ENCODE measurements around the gene PIP5K1C. TPM values are rescaled to one million over a fixed set of nuclear protein-coding genes. Genes with fewer than 3 reads are reported as not detected.

Gene PIP5K1C
- total RNA-seq, 1 experiment from 2014 or later, result 4.9 TPM

DNA sequence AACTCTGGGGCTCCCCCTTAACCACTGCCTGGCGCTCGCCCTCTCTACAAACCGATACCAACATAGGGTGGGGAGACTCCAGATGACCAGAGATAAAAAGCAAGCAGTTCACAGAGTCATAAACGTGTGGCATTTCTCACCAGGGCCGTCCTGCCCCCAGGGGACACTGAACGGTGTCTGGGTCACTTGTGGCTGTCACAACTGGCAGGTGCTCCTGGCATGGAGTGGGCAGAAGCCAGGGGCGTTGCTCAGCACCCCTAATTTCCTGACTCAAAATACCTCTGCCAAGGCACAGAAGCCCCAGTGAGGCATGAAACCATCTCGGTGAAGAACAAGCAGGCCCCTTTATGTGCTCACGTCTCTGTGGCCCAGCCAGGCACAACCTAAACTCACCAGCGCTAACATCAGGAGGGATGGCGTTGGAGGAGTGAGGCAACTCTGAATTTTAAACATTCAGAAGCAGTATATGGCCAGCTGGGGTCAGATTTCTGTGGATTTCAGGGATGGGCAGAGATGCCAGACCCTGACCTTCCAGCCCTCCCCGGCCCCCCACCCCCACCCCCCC, 1.8 kb downstream of the PIP5K1C start:
- no peak for DNase-seq (ENCODE audit: low read depth, low spot score)
- in situ Hi-C loops (cut with HindIII; ENCODE audit: low pct_unique_long_range_greater_than_20kb, low sequenced_read_pairs), result no loop called here

DNA sequence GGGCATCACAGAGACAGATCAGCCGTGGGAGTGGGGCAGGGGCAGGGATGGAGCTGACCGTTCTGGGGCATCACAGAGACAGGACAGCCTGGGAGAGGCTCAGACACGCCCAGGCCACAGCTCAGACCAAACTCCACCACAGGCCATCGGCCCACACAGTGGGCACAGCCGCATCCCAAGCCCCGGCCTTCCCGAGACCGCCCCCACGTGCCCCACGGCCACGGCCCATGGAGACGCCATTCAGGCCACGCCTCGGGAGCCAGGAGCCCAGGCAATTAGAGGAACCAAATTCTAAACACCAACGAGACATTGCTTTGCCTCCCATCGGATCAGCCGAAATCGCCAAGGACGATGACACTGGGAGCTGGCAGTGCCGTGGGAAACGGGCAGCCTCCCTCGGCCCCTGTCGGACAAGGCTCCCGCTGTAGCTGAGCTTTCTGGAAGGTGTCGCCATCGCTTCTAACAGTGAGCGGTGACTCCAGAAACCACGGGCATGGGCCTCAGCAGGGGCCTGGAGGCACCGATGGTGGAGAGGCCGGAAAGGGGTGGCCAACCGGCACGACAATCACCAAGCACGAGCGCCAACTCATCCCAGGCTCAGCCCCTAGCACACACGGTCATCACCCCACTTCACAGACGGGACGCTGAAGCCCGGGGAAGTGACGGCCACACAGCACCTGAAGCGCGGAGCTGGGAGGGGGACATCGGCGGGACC, 2.4 kb downstream of the PIP5K1C start:
- in situ Hi-C loops (cut with HindIII; ENCODE audit: low pct_unique_long_range_greater_than_20kb, low sequenced_read_pairs), result no loop called here
- DNase-seq (ENCODE audit: low read depth, low spot score), result no peak

DNA sequence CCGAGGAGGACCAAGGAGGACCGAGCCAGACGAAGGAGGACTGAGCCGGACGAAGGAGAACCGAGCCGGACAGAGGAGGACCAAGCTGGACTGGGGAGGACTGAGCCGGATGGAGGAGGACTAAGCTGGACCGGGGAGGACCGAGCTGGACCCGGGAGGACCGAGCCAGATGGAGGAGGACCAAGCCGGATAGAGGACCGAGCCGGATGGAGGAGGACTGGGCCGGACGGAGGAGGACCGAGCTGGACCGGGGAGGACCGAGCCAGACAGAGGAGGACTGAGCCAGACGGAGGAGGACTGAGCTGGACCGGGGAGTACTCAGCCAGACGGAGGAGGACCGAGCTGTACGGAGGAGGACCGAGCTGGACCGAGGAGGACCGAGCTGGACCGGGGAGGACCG, 3.2 kb downstream of the PIP5K1C start:
- in situ Hi-C loops (cut with HindIII; ENCODE audit: low pct_unique_long_range_greater_than_20kb, low sequenced_read_pairs), result no loop called here
- no peak for DNase-seq (ENCODE audit: low read depth, low spot score)

DNA sequence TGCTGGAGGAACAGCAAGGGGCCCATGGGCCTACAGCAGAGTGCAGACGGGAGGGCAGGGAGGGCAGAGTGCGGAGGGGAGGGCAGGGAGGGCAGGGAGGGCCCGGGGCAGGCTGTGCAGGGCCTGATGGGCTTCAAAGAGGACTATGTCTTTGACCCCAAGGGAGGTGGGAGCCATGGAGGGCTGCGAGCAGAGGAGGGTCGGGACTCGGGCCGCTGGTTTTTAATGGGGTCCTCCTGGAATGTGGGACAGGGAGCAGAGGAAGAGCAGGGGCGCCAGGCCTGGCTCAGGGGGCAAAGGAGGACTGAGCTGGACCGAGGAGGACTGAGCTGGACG, 3.6 kb downstream of the PIP5K1C start:
- in situ Hi-C loops (cut with HindIII; ENCODE audit: low pct_unique_long_range_greater_than_20kb, low sequenced_read_pairs), result no loop called here
- no peak for DNase-seq (ENCODE audit: low read depth, low spot score)

DNA sequence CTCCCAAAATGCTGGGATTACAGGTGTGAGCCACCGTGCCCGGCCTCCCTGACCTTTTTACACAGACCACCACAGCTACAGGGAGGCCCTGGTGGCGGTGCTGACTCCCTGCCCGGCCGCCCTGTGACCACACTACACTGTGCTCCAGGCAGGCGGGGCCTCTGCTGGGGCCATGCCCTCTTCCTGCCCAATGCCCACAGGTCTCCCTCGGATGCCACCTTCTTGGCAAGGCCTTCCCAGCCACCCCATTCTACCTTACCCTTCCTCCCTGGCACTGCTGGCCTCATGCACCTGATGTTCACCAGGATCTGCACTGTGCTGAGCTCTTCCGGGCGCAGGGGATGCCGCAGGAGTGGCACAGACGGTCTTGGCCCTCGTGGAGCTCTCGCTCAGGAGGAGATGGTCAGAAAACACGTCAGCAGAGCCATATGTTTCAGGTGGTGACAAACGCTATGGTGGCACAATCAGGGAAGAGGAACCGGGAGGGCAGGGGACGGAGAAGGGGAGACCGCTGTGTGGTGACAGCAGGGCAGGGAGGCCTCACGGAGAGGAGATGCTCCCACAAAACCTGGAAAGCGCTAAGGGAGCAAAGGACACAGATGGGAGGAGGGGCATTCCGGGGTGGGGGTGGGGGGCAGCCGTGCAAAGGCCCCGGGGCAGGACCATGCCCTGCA, 4.1 kb downstream of the PIP5K1C start:
- in situ Hi-C loops (cut with HindIII; ENCODE audit: low pct_unique_long_range_greater_than_20kb, low sequenced_read_pairs), result no loop called here
- no peak for DNase-seq (ENCODE audit: low read depth, low spot score)

DNA sequence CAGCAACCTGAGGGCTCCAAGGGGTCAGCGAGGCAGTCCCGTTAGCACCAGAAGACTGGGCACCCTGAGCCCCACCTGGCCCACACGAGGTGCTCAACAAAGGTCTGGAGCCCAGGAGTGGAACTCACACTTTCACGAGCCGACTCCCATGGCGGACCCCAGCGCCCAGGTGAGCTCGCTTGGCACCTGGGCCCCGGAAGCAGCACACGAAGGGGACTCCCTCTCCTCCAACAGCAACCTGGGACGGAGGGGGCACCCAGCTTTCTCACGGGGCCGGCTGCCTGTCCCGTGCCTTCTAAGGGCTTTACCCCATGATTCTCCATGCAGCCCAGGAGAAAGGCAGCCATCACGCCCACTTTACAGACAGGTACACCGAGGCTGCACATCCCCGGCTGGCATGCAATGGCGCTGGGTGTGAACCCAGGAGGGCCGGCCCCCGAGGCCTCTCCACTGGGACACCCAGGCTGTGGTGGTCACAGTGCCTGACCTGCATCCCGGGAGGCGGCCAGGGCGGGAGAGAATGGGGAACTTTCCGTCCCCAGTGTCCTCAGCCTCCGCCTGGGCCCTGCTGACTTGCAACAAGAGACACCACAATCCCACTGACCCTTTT, 5.0 kb downstream of the PIP5K1C start:
- in situ Hi-C loops (cut with HindIII; ENCODE audit: low pct_unique_long_range_greater_than_20kb, low sequenced_read_pairs), result no loop called here
- no peak for DNase-seq (ENCODE audit: low read depth, low spot score)

DNA sequence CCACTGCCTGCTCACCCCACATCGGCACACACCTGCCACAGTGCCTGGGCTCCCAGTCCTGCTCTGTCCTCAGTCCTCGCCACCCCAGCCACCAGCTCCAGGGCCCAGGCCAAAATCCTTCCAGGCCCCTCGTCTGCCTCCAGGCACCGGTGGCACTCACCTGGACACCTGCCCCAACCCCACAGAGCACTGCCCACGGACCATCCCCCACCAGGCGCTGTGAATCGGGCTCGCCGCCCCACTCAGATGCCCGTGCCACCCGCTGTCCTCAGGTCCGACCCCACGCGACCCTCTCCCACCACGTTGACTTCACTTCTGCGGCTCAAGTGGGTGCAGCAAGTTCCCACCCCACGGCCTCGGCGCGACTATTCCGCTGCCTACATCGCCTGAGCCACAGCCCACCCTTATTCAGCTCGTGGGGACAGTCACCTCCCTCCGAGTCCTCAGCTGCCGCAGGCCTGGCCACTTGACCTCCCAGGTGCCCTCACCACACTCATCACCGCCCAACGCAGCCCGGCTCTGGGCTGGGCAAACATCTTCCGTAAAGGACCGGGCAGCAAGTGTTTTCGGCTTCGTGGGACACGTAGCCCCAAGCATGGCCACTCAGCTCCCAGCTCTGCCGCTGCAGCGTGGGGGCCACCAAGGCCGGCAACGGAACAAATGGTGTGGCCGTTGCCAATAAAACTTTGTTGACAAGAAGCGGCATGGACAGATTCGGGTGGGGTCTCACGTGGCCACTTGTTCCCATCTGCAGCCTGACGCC, 5.7 kb downstream of the PIP5K1C start:
- in situ Hi-C loops (cut with HindIII; ENCODE audit: low pct_unique_long_range_greater_than_20kb, low sequenced_read_pairs), result no loop called here
- no peak for DNase-seq (ENCODE audit: low read depth, low spot score)

DNA sequence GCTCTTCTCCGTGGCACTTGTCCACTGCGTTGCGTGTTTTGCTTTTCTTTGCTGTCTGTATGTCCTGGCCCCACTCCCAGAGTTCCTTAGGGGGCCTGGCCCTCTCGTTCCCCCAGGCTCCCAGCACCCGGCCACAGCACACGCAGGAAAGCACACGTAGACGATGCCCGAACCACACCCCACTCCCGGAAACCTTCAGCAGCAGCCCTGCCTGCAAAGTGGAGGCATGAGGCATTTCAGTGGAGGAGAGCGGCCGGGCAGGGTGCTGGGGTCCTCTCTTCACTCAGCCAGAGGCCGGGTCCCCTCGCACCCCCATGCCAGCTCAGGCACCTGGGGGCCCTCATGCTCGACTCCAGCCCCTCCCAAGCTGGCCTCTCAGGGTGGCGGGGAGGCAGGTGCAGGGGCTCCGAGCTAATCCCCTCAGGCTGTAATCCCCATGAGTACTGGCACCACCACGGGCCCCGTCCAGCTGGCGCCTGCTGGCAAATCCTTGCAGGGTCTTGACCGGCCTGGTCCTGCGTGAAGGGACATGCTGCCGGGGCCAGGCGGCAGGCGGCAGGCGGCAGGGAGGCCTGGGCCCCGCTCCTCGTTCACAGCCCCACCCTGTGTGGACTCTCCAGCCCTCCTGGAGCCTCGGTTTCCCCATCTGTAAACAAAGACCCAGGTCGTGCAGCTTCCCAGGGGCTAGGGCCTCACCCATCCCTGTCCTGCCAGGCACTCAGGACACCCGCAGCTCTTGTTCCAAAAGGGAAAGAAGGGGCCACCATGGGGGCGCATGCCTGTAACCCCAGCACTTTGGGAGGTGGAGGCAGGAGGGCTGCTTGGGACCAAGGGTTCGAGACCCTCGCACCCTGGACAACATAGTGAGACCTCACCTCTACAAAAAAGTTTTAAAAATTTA, 7.0 kb downstream of the PIP5K1C start:
- in situ Hi-C loops (cut with HindIII; ENCODE audit: low pct_unique_long_range_greater_than_20kb, low sequenced_read_pairs), result no loop called here
- no peak for DNase-seq (ENCODE audit: low read depth, low spot score)

DNA sequence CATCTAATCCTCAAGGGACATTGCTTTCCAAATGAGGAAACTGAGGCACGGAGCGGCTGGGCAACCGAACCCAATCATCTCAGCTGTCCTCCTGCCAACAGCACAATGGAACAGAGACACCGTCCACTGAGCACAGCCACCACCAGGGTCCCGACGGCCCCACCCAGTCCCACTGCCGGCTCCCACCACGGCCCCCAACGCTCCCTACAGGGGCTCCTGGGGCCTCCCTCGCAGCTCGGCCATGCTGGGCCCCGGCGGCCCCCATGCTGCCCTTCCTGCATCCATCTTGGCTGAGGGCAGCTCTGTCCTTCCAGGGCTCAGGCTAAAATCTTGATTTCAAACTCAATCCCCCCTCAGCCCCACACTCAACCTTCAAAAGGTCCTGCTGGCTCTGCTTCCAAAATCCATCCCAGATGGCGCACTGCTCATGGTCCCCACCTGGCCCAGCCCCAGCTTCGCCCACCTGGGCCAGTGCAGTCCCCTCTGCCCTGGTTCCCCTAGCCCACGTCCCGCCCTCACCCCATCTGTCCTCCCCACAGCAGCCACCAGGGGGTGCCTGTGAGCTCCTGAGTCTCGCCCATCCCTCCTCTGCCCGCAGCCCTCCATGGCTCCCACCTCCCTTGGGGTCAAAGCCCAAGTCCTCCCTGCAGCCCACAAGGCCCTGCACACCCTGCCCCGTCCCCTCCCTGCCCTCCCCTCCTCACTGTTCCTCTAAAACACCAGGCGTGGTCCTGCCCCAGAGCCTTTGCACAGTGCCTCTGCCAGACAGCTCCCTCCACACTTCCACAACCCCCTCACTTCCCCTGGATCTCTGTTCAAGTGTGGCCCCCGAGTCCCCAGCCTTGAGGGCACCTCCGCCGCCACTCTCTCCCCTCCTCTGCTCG, 7.9 kb downstream of the PIP5K1C start:
- in situ Hi-C loops (cut with HindIII; ENCODE audit: low pct_unique_long_range_greater_than_20kb, low sequenced_read_pairs), result no loop called here
- DNase-seq (ENCODE audit: low read depth, low spot score), result no peak

DNA sequence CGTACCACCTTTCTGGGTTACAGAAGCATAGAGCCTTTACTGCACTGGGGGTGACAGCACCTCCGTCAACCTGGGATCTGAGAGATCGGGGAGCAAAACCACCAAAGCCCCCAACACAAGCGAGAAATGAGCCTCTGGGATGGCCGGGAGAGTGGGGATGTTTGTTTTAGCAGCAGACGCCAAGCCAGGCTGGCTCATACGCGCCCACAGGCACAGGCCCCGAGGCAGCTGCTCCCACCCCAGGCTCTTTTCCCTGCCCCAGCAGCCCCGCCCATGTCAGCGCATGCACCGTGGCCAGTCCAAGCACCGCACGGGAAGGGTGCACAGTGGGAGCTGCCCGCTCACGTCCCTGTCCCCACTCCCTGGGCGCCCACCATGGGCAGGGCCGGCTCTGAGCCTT, 8.5 kb downstream of the PIP5K1C start:
- in situ Hi-C loops (cut with HindIII; ENCODE audit: low pct_unique_long_range_greater_than_20kb, low sequenced_read_pairs), result no loop called here
- DNase-seq (ENCODE audit: low read depth, low spot score), result no peak

DNA sequence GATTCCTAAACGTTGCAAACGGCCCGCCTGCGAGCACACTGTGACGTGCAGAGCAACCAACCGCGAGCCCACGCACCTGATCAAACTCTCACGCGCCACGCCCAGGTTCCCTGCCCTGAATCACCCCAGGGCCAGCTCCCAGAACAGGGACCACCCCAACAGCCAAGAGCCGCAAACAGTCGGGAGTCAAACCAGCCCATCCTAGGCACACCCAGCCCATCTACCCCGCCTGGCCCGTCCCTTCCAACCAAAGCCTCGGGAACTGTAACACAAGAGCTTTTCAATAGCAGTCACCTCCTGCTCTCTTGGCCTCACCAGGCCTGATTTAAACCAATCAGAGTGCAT, 8.9 kb downstream of the PIP5K1C start:
- in situ Hi-C loops (cut with HindIII; ENCODE audit: low pct_unique_long_range_greater_than_20kb, low sequenced_read_pairs), result no loop called here

DNA sequence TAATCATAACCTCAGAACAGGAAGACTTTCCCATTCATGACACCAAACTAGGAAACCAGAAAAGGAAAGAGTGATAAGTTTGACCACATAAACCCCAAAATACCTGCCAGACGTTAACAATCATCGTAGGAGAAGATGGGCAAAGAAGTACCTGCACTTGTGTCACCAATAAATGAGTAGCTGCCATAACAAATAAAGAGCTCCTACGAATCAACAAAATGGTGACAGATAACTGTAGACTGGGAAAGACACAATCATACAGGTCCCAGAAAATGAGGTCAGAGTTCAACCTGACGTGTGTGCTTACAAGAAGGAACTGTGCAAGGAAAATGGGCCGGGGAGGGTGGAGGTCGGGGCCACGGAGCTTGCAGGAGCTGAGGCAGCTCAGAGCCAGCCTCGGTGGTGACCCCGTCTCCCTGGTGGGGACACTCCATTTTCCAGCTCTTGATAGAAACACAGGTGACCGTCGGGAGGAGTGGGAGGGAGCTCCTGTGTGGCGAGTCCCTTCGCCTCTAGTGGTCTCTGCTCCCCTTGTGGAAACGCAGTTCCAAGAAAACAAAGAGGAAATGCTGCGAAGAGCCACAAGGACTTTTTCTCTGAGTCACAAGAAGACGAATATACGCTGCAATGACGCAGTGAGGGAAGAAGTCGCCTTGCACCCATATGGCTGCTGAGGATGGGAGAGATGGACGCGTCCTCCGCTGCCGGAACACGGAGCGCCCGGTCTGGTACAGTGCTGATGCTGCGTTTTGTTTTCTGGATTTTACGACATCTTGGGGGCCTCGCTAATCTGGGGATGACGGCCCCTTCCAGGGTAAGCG, 9.5 kb downstream of the PIP5K1C start:
- DNase-seq (ENCODE audit: low read depth, low spot score), result no peak
- in situ Hi-C loops (cut with HindIII; ENCODE audit: low pct_unique_long_range_greater_than_20kb, low sequenced_read_pairs), result no loop called here

More for the DNA sequence above, 8.9 kb downstream of the PIP5K1C start:
- no peak for DNase-seq (ENCODE audit: low read depth, low spot score)

DNA sequence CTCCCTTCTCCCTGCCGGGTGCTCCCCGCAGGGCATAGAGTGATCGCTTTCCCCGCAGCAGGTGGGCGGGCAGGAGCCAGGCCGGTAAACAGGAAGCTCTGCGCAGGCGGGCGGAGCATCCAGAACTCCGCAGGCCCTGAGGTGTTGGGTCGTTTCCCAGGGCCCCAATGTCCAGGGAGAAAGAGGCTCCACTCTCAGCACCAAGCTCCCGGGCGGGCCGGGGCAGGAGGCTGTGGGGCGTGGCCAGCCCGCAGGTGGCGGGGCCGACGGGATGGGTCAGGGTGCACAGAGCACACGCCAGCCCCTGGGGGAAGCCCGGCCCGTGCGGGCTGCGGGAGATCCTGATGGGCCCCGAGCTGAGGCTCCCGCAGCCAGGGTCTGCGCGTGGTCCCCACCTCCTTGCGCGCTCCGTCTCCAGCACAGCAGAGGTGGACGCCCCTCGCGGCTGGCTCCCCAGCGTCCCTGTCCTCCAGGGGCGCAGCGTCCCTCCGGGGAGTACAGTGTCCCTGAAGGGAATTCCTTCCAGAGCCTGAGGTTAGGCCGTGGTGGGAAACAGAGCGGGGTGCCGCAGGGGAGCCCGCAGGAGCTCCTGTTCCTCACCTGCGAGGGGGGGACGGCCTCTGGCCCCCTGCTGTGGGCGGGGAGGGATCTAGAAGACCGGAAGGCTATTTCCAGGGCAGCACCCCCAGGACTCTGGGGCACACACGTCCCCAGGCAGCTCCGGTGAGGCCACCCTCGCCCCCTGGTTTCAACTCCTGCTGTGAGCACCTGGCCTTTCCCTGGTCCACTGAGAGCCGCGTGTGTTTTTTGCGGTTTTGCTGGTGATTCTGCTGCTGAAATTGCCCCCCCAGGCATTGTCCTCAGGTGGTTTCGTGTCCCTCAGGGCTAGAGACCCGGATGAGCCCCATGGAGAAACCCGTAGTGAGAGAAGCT, 12.2 kb downstream of the PIP5K1C start:
- DNase-seq (ENCODE audit: low read depth, low spot score), result no peak
- in situ Hi-C loops (cut with HindIII; ENCODE audit: low pct_unique_long_range_greater_than_20kb, low sequenced_read_pairs), result no loop called here

DNA sequence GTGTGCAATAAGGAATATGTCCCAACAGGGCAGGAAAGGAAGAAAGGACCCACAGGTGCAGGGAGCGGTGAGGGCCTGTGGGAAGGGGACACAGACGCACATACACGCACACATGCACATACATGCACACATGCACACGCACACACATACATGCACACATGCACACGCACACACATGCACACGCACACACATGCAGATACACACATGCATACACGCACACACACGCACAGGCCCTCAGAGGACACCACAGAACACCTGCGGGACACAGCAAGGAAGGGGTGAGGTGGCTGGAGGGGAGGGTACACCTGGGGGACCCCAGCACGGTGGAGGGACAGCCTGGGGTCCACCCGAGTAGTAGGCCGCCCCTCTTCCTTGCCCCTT, 12.9 kb downstream of the PIP5K1C start:
- in situ Hi-C loops (cut with HindIII; ENCODE audit: low pct_unique_long_range_greater_than_20kb, low sequenced_read_pairs), result no loop called here
- no peak for DNase-seq (ENCODE audit: low read depth, low spot score)

All from SK-MEL-5 (cell line).